T-helper 1 cell treated with Interleukin-12 subunit alpha and Interleukin-12 subunit beta and Interleukin-4 antibody, amounts not matched to agents 30 ng/mL and 1 ng/mL, for 36 hours (primary cell): ENCODE data around the gene DHRSX. TPM values are rescaled to one million over a fixed set of nuclear protein-coding genes. Genes with fewer than 3 reads are reported as not detected.
"Not testable (repeated sequence)": the region's sequence is repeated elsewhere in the genome, so short reads cannot be mapped to it uniquely, and the experiment has no call there.

Experiments used
- intact Hi-C: fragments of 100-400 bp; cut with micrococcal nuclease; formaldehyde crosslinking; loops from one replicate; pipeline ENCODE4 v1.15.1; 2024
- total RNA-seq: library from RNA; stranded (reverse); gene quantifications from 2 replicates; pipeline ENCODE4 v1.2.3, GENCODE V29; 2022

Gene DHRSX
- total RNA-seq, 1 donor from 2014 or later = 20.0 TPM

- intact Hi-C loops = no loop called here
These were observed 22.0 kb downstream of the DHRSX start for GRCh38 chrX:2478546-2479419.

GRCh38 chrX:2477313-2477712 is 23.5 kb downstream of the DHRSX start:
- intact Hi-C loops = not testable (repeated sequence)

GRCh38 chrX:2474963-2475726 is 25.6 kb downstream of the DHRSX start:
- intact Hi-C loops = no loop called here

GRCh38 chrX:2474280-2474962 is 26.4 kb downstream of the DHRSX start:
- intact Hi-C loops = no loop called here

- intact Hi-C loops = not testable (repeated sequence)
These were observed 27.7 kb downstream of the DHRSX start for GRCh38 chrX:2473064-2473463.

GRCh38 chrX:2471641-2472040 is 29.1 kb downstream of the DHRSX start:
- intact Hi-C loops = no loop called here

- intact Hi-C loops = not testable (repeated sequence)
These were observed 29.6 kb downstream of the DHRSX start for GRCh38 chrX:2471126-2471525.

- intact Hi-C loops = not testable (repeated sequence)
These were observed 30.9 kb downstream of the DHRSX start for GRCh38 chrX:2469852-2470251.

GRCh38 chrX:2469196-2469685 is 31.5 kb downstream of the DHRSX start:
- intact Hi-C loops = no loop called here

GRCh38 chrX:2468261-2469195 is 32.2 kb downstream of the DHRSX start:
- intact Hi-C loops = no loop called here

- intact Hi-C loops = no loop called here
These were observed 33.7 kb downstream of the DHRSX start for GRCh38 chrX:2466876-2467656.

GRCh38 chrX:2464677-2465166 is 36.1 kb downstream of the DHRSX start:
- intact Hi-C loops = no loop called here

- intact Hi-C loops = no loop called here
These were observed 36.7 kb downstream of the DHRSX start for GRCh38 chrX:2463973-2464676.

GRCh38 chrX:2463481-2463880 is 37.3 kb downstream of the DHRSX start:
- intact Hi-C loops = not testable (repeated sequence)

- intact Hi-C loops = no loop called here
These were observed 38.0 kb downstream of the DHRSX start for GRCh38 chrX:2462780-2463179.

- intact Hi-C loops = no loop called here
These were observed 38.7 kb downstream of the DHRSX start for GRCh38 chrX:2462074-2462473.

- intact Hi-C loops = no loop called here
These were observed 39.1 kb downstream of the DHRSX start for GRCh38 chrX:2461711-2462016.

- intact Hi-C loops = not testable (repeated sequence)
These were observed 39.7 kb downstream of the DHRSX start for GRCh38 chrX:2460821-2461710.
